H54 (cell line): ENCODE results near the gene TMEM214.

Experiments used
- DNase-seq: peaks from one replicate; pipeline ENCODE4 v3.0.0; 2011; ENCODE audit warnings: low spot score, mixed read lengths; ENCODE audit not compliant: insufficient read length
- FAIRE-seq: peaks from 3 replicates; lab custom pipeline; 2011; peaks lifted over from hg19 to GRCh38; lab: Jason Lieb, UNC
- POLR2A ChIP-seq: IDR thresholded peaks from 2 replicates; pipeline ENCODE4 v1.6.1; 2011; ENCODE audit warnings: low read depth, mild to moderate bottlenecking, low read length

The TMEM214 gene, protein sequence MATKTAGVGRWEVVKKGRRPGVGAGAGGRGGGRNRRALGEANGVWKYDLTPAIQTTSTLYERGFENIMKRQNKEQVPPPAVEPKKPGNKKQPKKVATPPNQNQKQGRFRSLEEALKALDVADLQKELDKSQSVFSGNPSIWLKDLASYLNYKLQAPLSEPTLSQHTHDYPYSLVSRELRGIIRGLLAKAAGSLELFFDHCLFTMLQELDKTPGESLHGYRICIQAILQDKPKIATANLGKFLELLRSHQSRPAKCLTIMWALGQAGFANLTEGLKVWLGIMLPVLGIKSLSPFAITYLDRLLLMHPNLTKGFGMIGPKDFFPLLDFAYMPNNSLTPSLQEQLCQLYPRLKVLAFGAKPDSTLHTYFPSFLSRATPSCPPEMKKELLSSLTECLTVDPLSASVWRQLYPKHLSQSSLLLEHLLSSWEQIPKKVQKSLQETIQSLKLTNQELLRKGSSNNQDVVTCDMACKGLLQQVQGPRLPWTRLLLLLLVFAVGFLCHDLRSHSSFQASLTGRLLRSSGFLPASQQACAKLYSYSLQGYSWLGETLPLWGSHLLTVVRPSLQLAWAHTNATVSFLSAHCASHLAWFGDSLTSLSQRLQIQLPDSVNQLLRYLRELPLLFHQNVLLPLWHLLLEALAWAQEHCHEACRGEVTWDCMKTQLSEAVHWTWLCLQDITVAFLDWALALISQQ

DNA sequence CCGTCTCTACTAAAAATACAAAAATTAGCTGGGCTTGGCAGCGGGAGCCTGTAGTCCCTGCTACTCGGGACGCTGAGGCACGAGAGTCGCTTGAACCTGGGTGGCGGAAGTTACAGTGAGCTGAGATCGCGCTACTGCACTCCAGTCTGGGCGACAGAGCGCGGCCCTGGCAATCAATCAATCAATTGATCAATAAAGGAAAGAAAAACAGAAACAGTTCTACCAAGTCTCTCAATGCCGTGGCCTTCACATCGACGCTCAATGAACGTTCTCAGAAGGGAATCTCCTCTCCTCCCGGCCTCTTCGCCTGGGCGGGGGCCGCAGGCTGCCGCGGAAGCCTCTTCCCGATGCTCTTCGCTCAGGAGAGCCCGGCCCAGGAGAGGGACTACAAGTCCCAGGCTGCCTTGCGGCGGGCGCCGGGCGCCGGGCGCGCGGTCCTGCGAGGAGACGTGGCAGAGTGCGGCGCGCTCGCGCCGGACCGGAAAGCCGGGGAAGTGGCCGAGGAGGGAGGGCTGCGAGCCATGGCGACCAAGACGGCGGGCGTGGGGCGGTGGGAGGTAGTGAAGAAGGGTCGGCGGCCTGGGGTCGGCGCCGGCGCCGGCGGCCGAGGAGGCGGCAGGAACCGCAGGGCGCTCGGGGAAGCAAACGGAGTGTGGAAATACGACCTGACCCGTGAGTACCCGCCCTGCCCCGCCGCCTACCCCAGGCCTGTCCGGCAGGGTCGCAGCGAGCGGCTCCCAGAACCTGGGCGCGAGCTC, at the start of gene TMEM214:
Gene TMEM214, plus strand, starts transcription at position 471 of the 758 bp plus-strand sequence. Its CDS starts 51 bp downstream, at position 522.
- FAIRE-seq (no peak), DNase-seq (peak; percentile 94)
- TF ChIP-seq POLR2A, result peak; percentile 83

DNA sequence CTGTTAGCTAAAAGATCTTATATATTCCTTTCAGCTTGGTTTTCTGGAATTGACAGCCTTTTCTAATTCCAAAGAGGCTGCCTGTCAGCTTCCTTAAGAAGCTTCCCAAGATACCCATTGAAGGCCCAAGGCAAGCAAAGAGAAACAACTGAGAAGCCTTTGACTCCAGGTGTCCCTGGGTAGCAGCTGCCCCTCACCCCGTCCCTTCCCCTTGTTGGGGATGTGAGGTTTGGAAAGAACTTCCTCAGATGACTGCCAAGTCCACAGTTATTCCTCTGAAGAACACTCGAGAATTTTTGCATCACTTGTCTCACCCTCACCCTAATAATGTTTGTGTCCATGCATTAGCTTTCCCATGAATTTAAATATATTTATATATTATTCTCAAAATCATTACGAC, 49.0 kb upstream of the TMEM214 start:
- FAIRE-seq (no peak), DNase-seq (no peak)
- TF ChIP-seq POLR2A, result no peak

DNA sequence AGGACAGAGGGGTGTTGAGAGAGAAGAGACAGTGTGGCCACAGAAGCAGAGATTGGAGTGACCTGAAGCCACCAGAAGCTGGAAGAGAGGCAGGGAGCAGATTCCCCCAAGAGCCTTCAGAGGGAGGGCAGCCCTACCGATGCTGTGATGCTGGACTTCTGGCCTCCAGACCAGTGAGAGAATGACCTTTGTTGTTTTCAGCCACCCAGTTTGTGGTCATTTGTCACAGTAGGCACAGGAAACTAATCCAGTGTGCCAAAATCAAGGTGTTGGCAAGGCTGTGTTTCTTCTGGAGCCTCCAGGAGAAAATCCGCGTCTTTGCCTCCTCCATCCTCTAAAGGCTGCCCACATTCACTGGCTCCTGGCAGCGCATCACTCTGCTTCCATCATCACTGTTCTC, 47.0 kb upstream of the TMEM214 start:
- FAIRE-seq, result no peak
- no peak for DNase-seq
- TF ChIP-seq POLR2A, result no peak

DNA sequence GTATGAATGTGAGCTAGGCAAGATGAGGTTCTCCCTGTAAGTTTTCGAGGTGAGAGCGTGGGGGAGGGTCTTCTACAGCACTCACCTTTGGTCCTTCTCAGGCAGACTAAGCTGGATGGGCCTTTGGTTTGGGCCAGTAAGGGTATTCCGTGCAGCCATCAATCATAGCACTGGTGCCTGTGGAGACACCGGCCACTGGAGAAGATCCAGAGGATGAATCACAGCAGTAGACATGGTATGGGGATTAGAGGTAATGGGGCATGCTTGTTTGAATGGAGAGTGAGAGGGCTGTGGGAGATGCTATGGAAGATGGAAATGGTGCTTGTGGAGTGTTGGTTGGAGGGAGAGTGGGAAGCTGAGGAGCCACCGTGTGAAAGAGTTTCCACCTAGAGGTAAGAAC, 46.2 kb upstream of the TMEM214 start:
- no peak for TF ChIP-seq POLR2A
- FAIRE-seq, result no peak
- no peak for DNase-seq

DNA sequence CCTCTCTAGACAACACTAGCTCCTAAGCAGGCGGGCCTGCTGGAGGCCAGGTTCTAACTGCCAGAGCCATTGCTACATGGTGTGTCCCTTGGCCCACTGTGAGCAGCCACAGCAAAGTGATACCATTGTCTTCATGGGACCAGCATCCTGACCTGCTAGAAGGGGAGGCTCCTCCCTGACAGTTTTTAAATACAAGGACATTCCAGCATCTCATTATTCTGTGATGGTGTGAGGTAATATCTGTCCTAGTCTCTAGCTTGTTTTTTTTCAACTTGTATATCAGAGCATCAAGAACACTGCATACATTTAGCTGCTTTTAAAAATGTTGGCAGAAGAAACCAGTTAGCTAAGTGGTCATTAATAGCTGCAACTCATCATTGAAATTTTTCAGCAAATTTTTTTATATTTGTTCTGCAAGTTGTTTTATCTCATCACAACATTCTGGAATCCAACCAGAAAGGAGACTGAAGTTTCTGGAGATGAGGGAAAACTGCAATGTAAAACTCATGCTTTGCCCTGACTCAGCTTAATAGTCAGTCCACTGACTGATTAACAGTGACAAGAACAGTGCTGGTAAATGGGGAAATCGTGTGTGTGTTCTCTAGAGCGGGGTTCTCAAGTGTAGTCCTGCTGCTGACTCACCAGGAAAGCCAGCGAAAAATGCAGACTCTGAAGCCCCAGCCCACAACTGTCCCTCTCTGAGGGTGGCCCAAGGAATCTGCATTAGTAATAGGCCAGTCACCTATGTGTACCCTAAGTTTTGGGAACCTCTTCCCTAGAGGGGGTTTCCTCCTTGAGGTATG, 44.5 kb upstream of the TMEM214 start:
- no peak for TF ChIP-seq POLR2A
- no peak for FAIRE-seq
- no peak for DNase-seq

DNA sequence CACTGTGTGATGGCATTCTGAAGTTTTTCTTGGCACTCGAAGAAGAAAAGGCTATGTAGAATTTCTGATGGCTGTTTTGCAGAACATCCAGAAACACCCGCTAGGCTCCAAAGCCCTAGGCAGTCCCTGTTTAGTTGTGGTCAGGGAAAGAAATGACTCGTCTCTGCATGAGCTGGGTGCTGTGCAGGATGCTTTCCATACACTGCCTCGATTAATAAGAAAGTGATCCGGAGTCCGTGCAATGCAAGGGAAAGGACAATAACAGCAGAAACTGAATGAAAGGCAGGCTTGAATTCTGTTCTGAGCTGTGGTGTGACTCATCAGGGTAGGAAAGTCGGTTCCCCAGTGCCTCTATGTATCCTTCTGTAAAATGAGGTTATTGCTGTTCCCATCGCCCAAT, 43.6 kb upstream of the TMEM214 start:
- FAIRE-seq (no peak), DNase-seq (no peak)
- no peak for TF ChIP-seq POLR2A

DNA sequence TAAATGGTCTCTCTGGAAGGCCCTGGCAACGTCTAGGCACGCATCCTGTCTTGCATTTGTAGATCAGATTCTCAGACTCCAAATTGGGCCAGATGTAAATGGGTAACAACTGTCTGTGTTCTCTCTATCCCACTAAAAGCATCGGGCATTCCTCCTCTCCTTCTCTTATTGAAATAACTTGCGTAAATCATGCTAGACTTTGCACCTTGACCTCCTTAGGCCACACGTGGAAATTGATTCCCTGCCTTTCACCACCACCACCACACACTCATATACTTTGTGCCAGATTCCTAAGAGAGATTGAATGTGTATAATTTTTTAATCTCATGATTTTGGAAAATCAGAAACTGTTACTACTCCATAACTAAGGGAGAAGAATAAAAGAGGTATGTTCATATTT, 41.0 kb upstream of the TMEM214 start:
- DNase-seq, result no peak
- no peak for TF ChIP-seq POLR2A
- no peak for FAIRE-seq

DNA sequence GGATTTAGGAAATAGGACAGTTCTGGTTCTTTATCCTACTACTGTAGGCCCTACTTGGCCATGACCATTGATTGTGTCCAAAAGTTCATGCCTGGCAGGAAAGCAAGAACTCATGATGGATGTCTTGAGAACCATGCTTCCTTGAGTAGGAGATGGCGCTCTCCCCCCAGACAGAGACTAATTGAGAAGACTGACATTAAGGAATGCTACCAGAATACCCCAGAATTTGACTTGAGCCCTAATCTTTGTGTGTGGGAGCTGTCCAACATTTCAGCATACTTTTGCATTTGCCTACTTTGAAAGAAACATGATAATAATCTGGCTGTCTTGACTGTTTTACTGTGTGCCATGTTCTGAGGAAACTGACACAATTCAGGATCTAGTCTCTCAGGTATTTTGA, 39.0 kb upstream of the TMEM214 start:
- TF ChIP-seq POLR2A, result no peak
- DNase-seq, result no peak
- no peak for FAIRE-seq

DNA sequence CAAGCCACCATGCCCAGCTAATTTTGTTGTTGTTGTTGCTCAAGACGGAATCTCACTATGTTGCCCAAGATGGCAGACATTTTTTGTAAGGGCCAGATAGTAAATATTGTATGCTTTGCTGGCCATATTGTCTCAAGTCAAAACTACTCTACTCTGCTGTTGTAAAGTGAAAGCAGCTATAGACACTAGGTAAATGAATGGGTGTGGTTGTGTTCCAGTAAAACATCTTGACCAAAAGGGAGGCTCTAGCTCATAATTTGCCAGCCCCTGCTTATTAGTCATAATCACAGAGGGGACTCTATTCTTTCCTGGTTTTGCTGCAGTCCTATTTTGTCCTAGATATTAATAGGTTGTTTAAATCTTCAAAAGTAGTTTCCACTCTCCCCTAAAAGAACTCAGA, 37.8 kb upstream of the TMEM214 start:
- FAIRE-seq (no peak), DNase-seq (no peak)
- no peak for TF ChIP-seq POLR2A

DNA sequence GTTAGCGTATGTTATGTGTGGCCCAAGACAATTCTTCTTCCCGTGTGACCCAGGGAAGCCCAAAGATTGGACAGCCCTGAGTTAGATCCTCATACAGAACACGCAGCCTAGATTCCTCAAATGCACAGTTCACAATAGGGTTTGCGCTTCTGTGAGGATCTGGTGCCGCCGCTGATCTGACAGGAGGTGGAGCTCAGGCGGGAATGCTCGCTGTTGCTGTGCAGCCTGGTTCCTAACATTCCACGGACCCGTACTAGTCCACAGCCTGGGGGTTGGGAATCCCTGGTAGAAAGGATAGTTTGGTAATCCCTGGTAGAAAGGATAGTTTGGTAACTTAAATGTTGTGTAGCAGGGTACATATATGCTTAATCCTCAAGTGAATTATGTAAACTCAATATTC, 35.4 kb upstream of the TMEM214 start:
- no peak for FAIRE-seq

DNA sequence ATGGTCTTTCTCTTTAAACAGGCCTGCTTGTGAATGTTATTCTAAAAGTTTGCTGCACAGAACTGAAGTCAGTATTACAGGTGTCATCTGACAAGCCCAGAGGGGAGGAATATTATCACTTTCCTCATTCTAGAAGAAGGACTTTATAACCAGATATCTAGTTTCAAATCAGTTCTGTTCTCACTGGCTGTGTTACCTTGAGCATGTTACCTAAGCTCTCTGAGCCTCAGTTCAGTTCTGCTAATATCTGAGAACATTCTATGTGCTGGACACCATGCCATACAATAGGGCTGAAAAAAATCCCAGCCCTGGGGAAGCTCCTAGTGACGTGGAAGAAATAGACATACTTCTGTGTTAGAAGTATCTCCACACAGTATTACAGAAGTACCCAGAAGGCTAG, 34.4 kb upstream of the TMEM214 start:
- DNase-seq, result no peak
- TF ChIP-seq POLR2A, result no peak
- no peak for FAIRE-seq

More for the DNA sequence above, 35.4 kb upstream of the TMEM214 start:
- DNase-seq, result no peak
- no peak for TF ChIP-seq POLR2A

DNA sequence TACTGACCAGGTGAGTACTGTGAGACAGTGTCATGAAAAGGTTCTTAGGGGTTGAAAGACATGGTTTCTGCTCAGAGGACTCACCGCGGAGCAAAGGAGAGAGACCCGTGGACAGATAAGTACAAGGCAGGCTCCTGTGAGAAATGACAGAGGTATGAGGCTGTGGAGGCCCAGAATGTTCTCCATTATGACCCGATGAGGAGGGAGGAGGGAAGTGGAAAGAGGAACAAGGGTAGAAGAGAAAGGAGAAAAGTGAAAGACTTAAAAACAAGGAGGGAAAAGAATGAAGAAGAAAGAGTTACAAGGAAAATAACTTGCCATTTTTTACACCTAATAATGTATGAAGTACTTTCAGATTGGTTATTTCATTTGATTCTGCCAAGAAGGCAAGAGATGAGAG, 32.5 kb upstream of the TMEM214 start:
- TF ChIP-seq POLR2A, result no peak
- DNase-seq, result no peak
- FAIRE-seq, result no peak

DNA sequence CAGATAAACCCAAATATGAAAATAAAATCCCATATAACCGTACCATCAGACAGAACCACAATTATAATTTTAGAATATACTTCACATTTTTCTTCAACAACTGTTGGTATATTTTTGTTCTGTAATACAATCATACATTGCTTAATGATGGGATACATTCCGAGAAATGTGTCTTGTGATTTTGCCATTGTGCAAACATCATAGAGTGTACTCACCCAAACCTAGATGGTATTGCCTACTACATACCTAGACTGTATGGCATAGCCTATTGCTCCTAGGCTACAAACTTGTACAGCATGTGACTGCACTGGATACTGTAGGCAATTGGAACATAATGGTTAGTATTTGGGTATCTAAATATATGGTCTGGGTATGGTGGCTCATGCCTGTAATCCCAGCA, 31.8 kb upstream of the TMEM214 start:
- no peak for FAIRE-seq
- no peak for TF ChIP-seq POLR2A
- no peak for DNase-seq

DNA sequence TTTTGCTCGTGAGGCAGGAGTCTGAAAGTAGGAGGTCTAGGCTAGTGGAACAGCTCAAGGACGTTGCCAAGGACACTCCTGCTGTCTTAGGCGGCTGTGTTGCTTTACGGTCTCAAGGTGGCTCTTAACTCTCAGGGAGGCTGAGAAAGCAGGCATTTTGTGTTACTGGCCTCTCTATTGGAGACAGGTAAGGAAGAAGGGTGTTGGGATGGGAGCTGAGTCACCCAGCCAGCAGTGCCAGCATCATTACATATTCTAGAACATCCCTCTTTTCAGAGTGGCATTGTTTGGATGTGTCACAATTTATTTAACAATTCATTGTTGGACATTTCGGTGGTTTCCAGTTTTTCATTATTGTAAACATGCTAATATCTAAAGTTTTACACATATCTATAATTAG, 30.8 kb upstream of the TMEM214 start:
- FAIRE-seq, result no peak
- no peak for TF ChIP-seq POLR2A
- no peak for DNase-seq
